Liver (tissue), 9 donors: Measurements from ENCODE around the gene GXYLT2. TPM values are rescaled to one million over a fixed set of nuclear protein-coding genes. Genes with fewer than 3 reads are reported as not detected.

Source experiments
- DNase-seq: peaks from one replicate; pipeline ENCODE4 v3.0.0-alpha.2; 2017; ENCODE audit warnings: low spot score
- H3K27ac ChIP-seq, 2 donors: one replicate each; pipeline ENCODE4 v1.7.0; 2013; ENCODE audit warnings: inconsistent platforms in 2 of 2, low read length in 2 of 2, control low read depth in 1 of 2, low read depth in 1 of 2, mild to moderate bottlenecking in 1 of 2
- H3K27me3 ChIP-seq, 4 donors: one replicate each; pipeline versions ENCODE4 v1.6.1 to v1.7.0; 2013; ENCODE audit warnings: low read length in 3 of 4, inconsistent platforms in 1 of 4, mild to moderate bottlenecking in 1 of 4, moderate library complexity in 1 of 4; ENCODE audit not compliant: control insufficient read depth in 4 of 4, insufficient read depth in 4 of 4
- H3K36me3 ChIP-seq, 4 donors: one replicate each; pipeline versions ENCODE4 v1.6.1 to v1.7.0; 2013; ENCODE audit warnings: low read length in 3 of 4, mild to moderate bottlenecking in 3 of 4, low read depth in 1 of 4, moderate library complexity in 1 of 4; ENCODE audit not compliant: control insufficient read depth in 4 of 4, insufficient read depth in 3 of 4
- H3K4me1 ChIP-seq, 4 donors: one replicate each; pipeline versions ENCODE4 v1.6.1 to v1.7.0; 2013; ENCODE audit warnings: low read length in 3 of 4, mild to moderate bottlenecking in 3 of 4, moderate library complexity in 1 of 4; ENCODE audit not compliant: control insufficient read depth in 4 of 4, insufficient read depth in 4 of 4
- H3K4me3 ChIP-seq, 3 donors: one replicate each; pipeline versions ENCODE4 v1.6.1 to v1.7.0; 2013; ENCODE audit warnings: low read length in 3 of 3, control low read depth in 1 of 3, low read depth in 1 of 3, mild to moderate bottlenecking in 1 of 3
- H3K9ac ChIP-seq, 2 donors: one replicate each; pipeline ENCODE4 v1.7.0; 2013; ENCODE audit warnings: low read length in 2 of 2, mild to moderate bottlenecking in 2 of 2, moderate library complexity in 2 of 2, control low read depth in 1 of 2, low read depth in 1 of 2
- H3K9me3 ChIP-seq, 4 donors: one replicate each; pipeline versions ENCODE4 v1.6.1 to v1.7.0; 2013; ENCODE audit warnings: low read length in 3 of 4; ENCODE audit not compliant: control insufficient read depth in 4 of 4
- EGR1 ChIP-seq, 2 donors: IDR thresholded peaks; 2 replicates each; pipeline ENCODE4 v1.6.1; 2016 to 2018; ENCODE audit warnings: antibody characterized with exemption in 2 of 2, low read depth in 2 of 2
- GABPA ChIP-seq, 2 donors: IDR thresholded peaks in 1 of 2; conservative IDR thresholded peaks in 1 of 2; 2 replicates each; pipeline ENCODE4 v1.6.1; 2016; ENCODE audit warnings: antibody characterized with exemption in 2 of 2, mild to moderate bottlenecking in 1 of 2, moderate library complexity in 1 of 2
- HNF4A ChIP-seq, 2 donors: conservative IDR thresholded peaks; 2 replicates each; pipeline ENCODE4 v1.6.1; 2016; ENCODE audit warnings: antibody characterized with exemption in 2 of 2, mild to moderate bottlenecking in 2 of 2
- HNF4G ChIP-seq: IDR thresholded peaks from 2 replicates; pipeline ENCODE4 v1.6.1; 2016; ENCODE audit warnings: antibody characterized with exemption
- JUND ChIP-seq, 2 donors: IDR thresholded peaks; 2 replicates each; pipeline ENCODE4 v1.6.1; 2016; ENCODE audit warnings: antibody characterized with exemption in 2 of 2
- RAD21 ChIP-seq, 2 donors: IDR thresholded peaks; 2 replicates each; pipeline ENCODE4 v1.6.1; 2016; ENCODE audit warnings: antibody characterized with exemption in 2 of 2, mild to moderate bottlenecking in 2 of 2
- RXRA ChIP-seq, 2 donors: IDR thresholded peaks; 2 replicates each; pipeline ENCODE4 v1.6.1; 2017 to 2018; ENCODE audit warnings: antibody characterized with exemption in 2 of 2, mild to moderate bottlenecking in 1 of 2
- SP1 ChIP-seq: IDR thresholded peaks from 2 replicates; pipeline ENCODE4 v1.6.1; 2018; ENCODE audit warnings: antibody characterized with exemption, mild to moderate bottlenecking
- YY1 ChIP-seq: IDR thresholded peaks from 2 replicates; pipeline ENCODE4 v1.6.1; 2016; ENCODE audit warnings: antibody characterized with exemption, mild to moderate bottlenecking
- WGBS: extraction: QIAGEN DNeasy Blood & Tissue Kit; methylation state at CpG from one replicate; pipeline ENCODE4 v1.1.7; 2013; 5-methylcytosine and 5-hydroxymethylcytosine counted together
- polyA plus RNA-seq, 2 donors: library from polyadenylated mRNA; stranded (reverse) in 1 of 2; unstranded in 1 of 2; fragments of 200-250 nt in 1 of 2; fragments of >200 nt in 1 of 2; fragmentation: Nextera tagmentation in 1 of 2; extraction: Ambion mirVana in 1 of 2; gene quantifications; one replicate each; pipeline versions ENCODE4 v1.2.1 to v1.2.3, GENCODE V29; 2013 to 2015
- total RNA-seq, 2 donors: library from RNA; depleted of rRNA; stranded (reverse); fragments of >200 nt; gene quantifications; one replicate each; pipeline ENCODE4 v1.2.3, GENCODE V29; 2014
- TF ChIP-seq, protein P1 (sequence below): IDR thresholded peaks from 2 replicates; pipeline ENCODE4 v1.6.1; 2016; ENCODE audit warnings: antibody characterized with exemption
- TF ChIP-seq, protein P2 (sequence below): IDR thresholded peaks from 2 replicates; pipeline ENCODE4 v1.6.1; 2016; ENCODE audit warnings: antibody characterized with exemption
- TF ChIP-seq, protein P3 (sequence below): fragments of 150-350 bp; IDR thresholded peaks from 2 replicates; pipeline ENCODE4 v1.5.1; 2017; ENCODE audit warnings: improper control_type of control experiment, low read depth, low read length; ENCODE audit not compliant: missing input control
- TF ChIP-seq, protein P4 (sequence below): IDR thresholded peaks from 2 replicates; pipeline ENCODE4 v1.6.1; 2016; ENCODE audit warnings: antibody characterized with exemption
- donor health status: healthy.
- donor health status: healthy.
- donor health status: healthy.
- donor health status: healthy.
- donor health status: healthy.

The GXYLT2 gene
- total and polyA plus RNA-seq, 4 donors, result 0.06 to 0.98 (median 0.10) TPM

DNA sequence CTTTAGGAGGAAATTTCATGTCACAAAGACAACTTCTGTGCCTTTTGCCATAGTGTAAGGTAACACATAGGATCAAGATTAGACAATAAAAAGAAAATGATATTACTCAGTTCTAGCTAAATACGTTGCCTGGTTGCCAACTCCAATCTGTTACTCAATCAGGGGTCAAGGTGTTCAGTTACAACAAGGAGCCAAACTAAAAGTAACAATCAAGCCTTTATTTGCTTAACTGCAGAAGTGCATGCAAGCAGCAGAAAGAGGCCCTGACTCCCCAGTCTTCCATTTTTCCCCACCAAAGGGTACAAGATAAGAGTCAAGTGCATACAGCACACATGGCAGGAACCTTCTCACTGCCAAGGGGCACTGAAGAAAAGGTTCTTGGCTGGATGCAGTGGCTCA, 80.4 kb downstream of the GXYLT2 start:
- Histone ChIP-seq H3K36me3 (no peaks in the 10 kb centered on the region), H3K9me3 (no peaks in the 10 kb centered on the region), H3K4me1 (peaks cover 3 to 22% (median 11%) of the 10 kb centered on the region in 4 donors), H3K27me3 (no peaks in the 10 kb centered on the region), H3K4me3 (no peak overlapping the region), H3K9ac (no peak overlapping the region), H3K27ac (peak overlapping the region in 1 of 2 donors; percentile 47)
- no peak for DNase-seq
- TF ChIP-seq SP1 (peak; percentile 12), EGR1 (IDR thresholded peaks at IDR 0.05; ENCODE audit: low read depth in 2 of 2) (no peak), HNF4A (conservative IDR thresholded peaks at IDR 0.05) (peak in 1 of 2 donors; percentile 34), RXRA (IDR thresholded peaks at IDR 0.05) (peak in 1 of 2 donors; percentile 8)
- TF ChIP-seq, protein P1, sequence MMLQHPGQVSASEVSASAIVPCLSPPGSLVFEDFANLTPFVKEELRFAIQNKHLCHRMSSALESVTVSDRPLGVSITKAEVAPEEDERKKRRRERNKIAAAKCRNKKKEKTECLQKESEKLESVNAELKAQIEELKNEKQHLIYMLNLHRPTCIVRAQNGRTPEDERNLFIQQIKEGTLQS, result no peak
- TF ChIP-seq, protein P2, sequence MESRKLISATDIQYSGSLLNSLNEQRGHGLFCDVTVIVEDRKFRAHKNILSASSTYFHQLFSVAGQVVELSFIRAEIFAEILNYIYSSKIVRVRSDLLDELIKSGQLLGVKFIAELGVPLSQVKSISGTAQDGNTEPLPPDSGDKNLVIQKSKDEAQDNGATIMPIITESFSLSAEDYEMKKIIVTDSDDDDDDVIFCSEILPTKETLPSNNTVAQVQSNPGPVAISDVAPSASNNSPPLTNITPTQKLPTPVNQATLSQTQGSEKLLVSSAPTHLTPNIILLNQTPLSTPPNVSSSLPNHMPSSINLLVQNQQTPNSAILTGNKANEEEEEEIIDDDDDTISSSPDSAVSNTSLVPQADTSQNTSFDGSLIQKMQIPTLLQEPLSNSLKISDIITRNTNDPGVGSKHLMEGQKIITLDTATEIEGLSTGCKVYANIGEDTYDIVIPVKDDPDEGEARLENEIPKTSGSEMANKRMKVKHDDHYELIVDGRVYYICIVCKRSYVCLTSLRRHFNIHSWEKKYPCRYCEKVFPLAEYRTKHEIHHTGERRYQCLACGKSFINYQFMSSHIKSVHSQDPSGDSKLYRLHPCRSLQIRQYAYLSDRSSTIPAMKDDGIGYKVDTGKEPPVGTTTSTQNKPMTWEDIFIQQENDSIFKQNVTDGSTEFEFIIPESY, result no peak
- 44% methylated on average over 1 of the region's 1 CpG for WGBS

DNA sequence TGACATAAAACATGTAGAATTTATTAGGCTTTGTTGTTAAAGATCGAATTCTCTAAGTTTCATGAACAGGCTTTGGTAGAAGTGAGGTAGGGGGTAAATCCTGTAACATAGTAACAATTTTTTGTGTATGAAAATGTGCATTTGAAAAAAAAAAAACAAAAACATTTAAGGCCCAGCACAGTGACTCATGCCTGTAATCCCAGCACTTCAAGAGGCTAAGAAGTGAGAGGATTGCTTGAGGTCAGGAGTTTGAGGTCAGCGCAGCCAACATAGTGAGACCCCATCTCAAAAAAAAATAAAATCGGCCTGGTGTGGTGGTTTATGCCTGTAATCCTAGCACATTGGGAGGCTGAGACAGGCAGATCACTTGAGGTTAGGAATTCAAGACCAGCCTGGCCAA, 81.9 kb downstream of the GXYLT2 start:
- WGBS, result 96% methylated on average over 3 of the region's 3 CpGs
- no peak for TF ChIP-seq HNF4A (conservative IDR thresholded peaks at IDR 0.05)
- TF ChIP-seq, protein P3, sequence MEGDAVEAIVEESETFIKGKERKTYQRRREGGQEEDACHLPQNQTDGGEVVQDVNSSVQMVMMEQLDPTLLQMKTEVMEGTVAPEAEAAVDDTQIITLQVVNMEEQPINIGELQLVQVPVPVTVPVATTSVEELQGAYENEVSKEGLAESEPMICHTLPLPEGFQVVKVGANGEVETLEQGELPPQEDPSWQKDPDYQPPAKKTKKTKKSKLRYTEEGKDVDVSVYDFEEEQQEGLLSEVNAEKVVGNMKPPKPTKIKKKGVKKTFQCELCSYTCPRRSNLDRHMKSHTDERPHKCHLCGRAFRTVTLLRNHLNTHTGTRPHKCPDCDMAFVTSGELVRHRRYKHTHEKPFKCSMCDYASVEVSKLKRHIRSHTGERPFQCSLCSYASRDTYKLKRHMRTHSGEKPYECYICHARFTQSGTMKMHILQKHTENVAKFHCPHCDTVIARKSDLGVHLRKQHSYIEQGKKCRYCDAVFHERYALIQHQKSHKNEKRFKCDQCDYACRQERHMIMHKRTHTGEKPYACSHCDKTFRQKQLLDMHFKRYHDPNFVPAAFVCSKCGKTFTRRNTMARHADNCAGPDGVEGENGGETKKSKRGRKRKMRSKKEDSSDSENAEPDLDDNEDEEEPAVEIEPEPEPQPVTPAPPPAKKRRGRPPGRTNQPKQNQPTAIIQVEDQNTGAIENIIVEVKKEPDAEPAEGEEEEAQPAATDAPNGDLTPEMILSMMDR, result no peak
- TF ChIP-seq HNF4G, result no peak
- no peak for TF ChIP-seq RAD21 (IDR thresholded peaks at IDR 0.05)
- TF ChIP-seq RXRA (IDR thresholded peaks at IDR 0.05), result no peak
- TF ChIP-seq, protein P2, result no peak
- no peak for TF ChIP-seq YY1
- no peak for TF ChIP-seq JUND (IDR thresholded peaks at IDR 0.05)
- no peak for TF ChIP-seq EGR1 (IDR thresholded peaks at IDR 0.05; ENCODE audit: low read depth in 2 of 2)
- TF ChIP-seq SP1, result no peak
- TF ChIP-seq GABPA (IDR thresholded peaks at IDR 0.05 in 1 of 2, conservative IDR thresholded peaks at IDR 0.05 in 1 of 2), result no peak
- TF ChIP-seq, protein P4, sequence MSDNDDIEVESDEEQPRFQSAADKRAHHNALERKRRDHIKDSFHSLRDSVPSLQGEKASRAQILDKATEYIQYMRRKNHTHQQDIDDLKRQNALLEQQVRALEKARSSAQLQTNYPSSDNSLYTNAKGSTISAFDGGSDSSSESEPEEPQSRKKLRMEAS, result no peak
- no peaks in the 10 kb centered on the region for H3K9me3 ChIP-seq

More for the DNA sequence above, 81.9 kb downstream of the GXYLT2 start:
- Histone ChIP-seq H3K4me3 (no peak overlapping the region), H3K9ac (no peak overlapping the region), H3K4me1 (peaks cover 6 to 25% (median 12%) of the 10 kb centered on the region in 4 donors), H3K27me3 (no peaks in the 10 kb centered on the region), H3K36me3 (no peaks in the 10 kb centered on the region), H3K27ac (no peak overlapping the region)
- DNase-seq, result no peak
